H9 (cell line): ENCODE results near the gene SMCO3. TPM values are rescaled to one million over a fixed set of nuclear protein-coding genes. Genes with fewer than 3 reads are reported as not detected.

ENCODE experiments used
- DNase-seq: peaks from one replicate; pipeline ENCODE4 v3.0.0-alpha.2; 2017
- H2AFZ ChIP-seq: one replicate; pipeline ENCODE4 v1.6.1; 2013; ENCODE audit warnings: mild to moderate bottlenecking, low read length, control low read depth, moderate library complexity
- H2AK5ac ChIP-seq: 2 replicates; pipeline ENCODE4 v1.6.1; 2013; ENCODE audit warnings: low read length, control low read depth, mixed read lengths; ENCODE audit not compliant: insufficient read length
- H2BK120ac ChIP-seq: one replicate; pipeline ENCODE4 v1.6.1; 2013; ENCODE audit warnings: low read depth, mild to moderate bottlenecking, low read length, control low read depth, inconsistent platforms; ENCODE audit not compliant: poor library complexity, severe bottlenecking
- H2BK12ac ChIP-seq: 2 replicates; pipeline ENCODE4 v1.6.1; 2013; ENCODE audit warnings: low read length, control low read depth, mixed read lengths, low read depth; ENCODE audit not compliant: insufficient read length
- H2BK15ac ChIP-seq: 2 replicates; pipeline ENCODE4 v1.6.1; 2013; ENCODE audit warnings: low read depth, low read length, control low read depth
- H2BK20ac ChIP-seq: one replicate; pipeline ENCODE4 v1.6.1; 2013; ENCODE audit warnings: low read depth, mild to moderate bottlenecking, low read length, control low read depth, inconsistent platforms; ENCODE audit not compliant: poor library complexity, severe bottlenecking
- H2BK5ac ChIP-seq: 2 replicates; pipeline ENCODE4 v1.6.1; 2013; ENCODE audit warnings: low read length, control low read depth, mixed read lengths; ENCODE audit not compliant: insufficient read length
- H3K14ac ChIP-seq: 2 replicates; pipeline ENCODE4 v1.6.1; 2013; ENCODE audit warnings: low read length, control low read depth; ENCODE audit not compliant: insufficient read depth
- H3K18ac ChIP-seq: 2 replicates; pipeline ENCODE4 v1.6.1; 2013; ENCODE audit warnings: low read depth, mild to moderate bottlenecking, mixed read lengths, low read length, control low read depth; ENCODE audit not compliant: insufficient read length
- H3K23ac ChIP-seq: 2 replicates; pipeline ENCODE4 v1.6.1; 2013; ENCODE audit warnings: low read length, control low read depth, mixed read lengths, low read depth; ENCODE audit not compliant: insufficient read length
- H3K23me2 ChIP-seq: 2 replicates; pipeline ENCODE4 v1.6.1; 2013; ENCODE audit warnings: low read depth, mild to moderate bottlenecking, mixed read lengths, low read length, control low read depth; ENCODE audit not compliant: insufficient read length, poor library complexity, severe bottlenecking
- H3K27ac ChIP-seq: 2 replicates; pipeline ENCODE4 v1.5.1; 2013; ENCODE audit warnings: low read length, control low read depth, mixed read lengths, low read depth; ENCODE audit not compliant: insufficient read length
- H3K27me3 ChIP-seq: 2 replicates; pipeline ENCODE4 v1.6.1; 2013; ENCODE audit warnings: low read length, control low read depth, inconsistent platforms; ENCODE audit not compliant: insufficient read depth
- H3K4ac ChIP-seq: 2 replicates; pipeline ENCODE4 v1.6.1; 2013; ENCODE audit warnings: low read depth, mild to moderate bottlenecking, control low read depth, inconsistent platforms, low read length, moderate library complexity
- H3K4me1 ChIP-seq: 2 replicates; pipeline ENCODE4 v1.6.1; 2013; ENCODE audit warnings: low read length, control low read depth, inconsistent platforms; ENCODE audit not compliant: insufficient read depth
- H3K4me2 ChIP-seq: 2 replicates; pipeline ENCODE4 v1.6.1; 2013; ENCODE audit warnings: low read length, control low read depth, mixed read lengths; ENCODE audit not compliant: insufficient read length, insufficient read depth
- H3K56ac ChIP-seq: 2 replicates; pipeline ENCODE4 v1.6.1; 2013; ENCODE audit warnings: low read depth, mild to moderate bottlenecking, mixed read lengths, low read length, control low read depth; ENCODE audit not compliant: insufficient read length
- H3K79me1 ChIP-seq: 2 replicates; pipeline ENCODE4 v1.6.1; 2013; ENCODE audit warnings: low read depth, mild to moderate bottlenecking, moderate library complexity, low read length, control low read depth, inconsistent platforms; ENCODE audit not compliant: insufficient read depth, poor library complexity, severe bottlenecking
- H3K79me2 ChIP-seq: 2 replicates; pipeline ENCODE4 v1.6.1; 2013; ENCODE audit warnings: low read length, control low read depth, inconsistent platforms; ENCODE audit not compliant: insufficient read depth
- H3K9ac ChIP-seq: 2 replicates; pipeline ENCODE4 v1.6.1; 2013; ENCODE audit warnings: low read length, control low read depth, mixed read lengths; ENCODE audit not compliant: insufficient read length; ENCODE audit errors: extremely low read depth
- H3K9me3 ChIP-seq: one replicate; pipeline ENCODE4 v1.6.1; 2013; ENCODE audit warnings: low read depth, low read length, inconsistent platforms; ENCODE audit not compliant: control insufficient read depth
- H3T11ph ChIP-seq: one replicate; pipeline ENCODE4 v1.6.1; 2013; ENCODE audit warnings: mild to moderate bottlenecking, low read length, control low read depth, inconsistent platforms
- H4K20me1 ChIP-seq: one replicate; pipeline ENCODE4 v1.6.1; 2013; ENCODE audit not compliant: control insufficient read depth, insufficient read length, insufficient read depth
- H4K5ac ChIP-seq: 2 replicates; pipeline ENCODE4 v1.6.1; 2013; ENCODE audit warnings: low read depth, mild to moderate bottlenecking, mixed read lengths, low read length, control low read depth; ENCODE audit not compliant: insufficient read length
- H4K8ac ChIP-seq: replicated peaks from 2 replicates; pipeline ENCODE4 v1.6.1; 2013; ENCODE audit warnings: low read length, control low read depth, mixed read lengths, low read depth; ENCODE audit not compliant: insufficient read length
- H4K91ac ChIP-seq: 2 replicates; pipeline ENCODE4 v1.6.1; 2013; ENCODE audit warnings: low read depth, mild to moderate bottlenecking, moderate library complexity, mixed read lengths, low read length, control low read depth; ENCODE audit not compliant: insufficient read length
- H3K27ac Mint-ChIP-seq, 3 experiments: 2 replicates in 2 of 3; 3 replicates in 1 of 3; pipeline ENCODE4 v1.8.0; 2020 to 2021; ENCODE audit warnings: mixed read lengths in 3 of 3, mild to moderate bottlenecking in 1 of 3, moderate library complexity in 1 of 3
- H3K27me3 Mint-ChIP-seq: 2 replicates; pipeline ENCODE4 v1.8.0; 2021; ENCODE audit warnings: low read depth, mild to moderate bottlenecking, moderate library complexity, mixed read lengths
- H3K36me3 Mint-ChIP-seq, 3 experiments: 2 replicates in 2 of 3; 3 replicates in 1 of 3; pipeline ENCODE4 v1.8.0; 2020 to 2021; ENCODE audit warnings: low read depth in 3 of 3, mixed read lengths in 3 of 3; ENCODE audit not compliant: insufficient read depth in 1 of 3
- H3K4me1 Mint-ChIP-seq, 2 experiments: 2 replicates each; pipeline ENCODE4 v1.8.0; 2020; ENCODE audit warnings: mixed read lengths in 2 of 2
- H3K4me3 Mint-ChIP-seq, 2 experiments: 2 replicates in 1 of 2; 3 replicates in 1 of 2; pipeline ENCODE4 v1.8.0; 2020 to 2021; ENCODE audit warnings: mild to moderate bottlenecking in 2 of 2, mixed read lengths in 2 of 2, moderate library complexity in 1 of 2
- H3K9me3 Mint-ChIP-seq, 2 experiments: 2 replicates in 1 of 2; 3 replicates in 1 of 2; pipeline ENCODE4 v1.8.0; 2020; ENCODE audit warnings: mild to moderate bottlenecking in 2 of 2, mixed read lengths in 2 of 2, moderate library complexity in 1 of 2
- WGBS: extraction: QIAGEN DNeasy Blood & Tissue Kit; methylation state at CpG from one replicate; pipeline ENCODE4 v1.1.7; 2013; ENCODE audit warnings: missing lambda C conversion rate, low lambda C conversion rate, mixed read lengths; ENCODE audit not compliant: insufficient read length; ENCODE audit errors: extremely low coverage; 5-methylcytosine and 5-hydroxymethylcytosine counted together
- total RNA-seq: library from RNA; stranded (reverse); gene quantifications from 2 replicates; pipeline ENCODE4 v1.2.1, GENCODE V29; 2021
- TF ChIP-seq, protein P1 (sequence below): fragments of 200-600 bp; sonication (generic); conservative IDR thresholded peaks from 3 replicates; pipeline ENCODE4 v1.8.0; 2021; ENCODE audit warnings: antibody characterized with exemption, mild to moderate bottlenecking

SMCO3 gene
- total RNA-seq, 1 experiment from 2014 or later = not detected

- no peaks in the 10 kb centered on the region for H3K4me1 ChIP-seq
- H3K79me1 ChIP-seq = no peaks in the 10 kb centered on the region
- no peak overlapping the region for H3K4me2 ChIP-seq
- no CpG with 5 or more reads among the region's 4 CpGs for WGBS
- no peak overlapping the region for H3K9ac ChIP-seq
- no peak overlapping the region for H4K8ac ChIP-seq
- H3K9me3 Mint-ChIP-seq = peaks cover 7 to 9% of the 10 kb centered on the region in 2 experiments
- no peaks in the 10 kb centered on the region for H3K27me3 Mint-ChIP-seq
- no peak overlapping the region for H2BK5ac ChIP-seq
- no peaks in the 10 kb centered on the region for H3K9me3 ChIP-seq
- no peak overlapping the region for H4K91ac ChIP-seq
- no peak for DNase-seq
- H4K5ac ChIP-seq = no peak overlapping the region
- H3K27me3 ChIP-seq = no peaks in the 10 kb centered on the region
- no peak overlapping the region for H3K23ac ChIP-seq
- no peak overlapping the region for H2BK12ac ChIP-seq
- no peak overlapping the region for H2BK120ac ChIP-seq
- H3K4ac ChIP-seq = no peak overlapping the region
- no peak overlapping the region for H2BK20ac ChIP-seq
- H3K27ac ChIP-seq = no peak overlapping the region
- H3K4me1 Mint-ChIP-seq = peaks cover 7 to 8% of the 10 kb centered on the region in 2 experiments; a peak in 3 of 4 replicates
- no peak overlapping the region for H3K18ac ChIP-seq
- no peaks in the 10 kb centered on the region for H3K23me2 ChIP-seq
- peaks cover 0 to 10% (median 0%) of the 10 kb centered on the region in 3 experiments; a peak in 2 of 7 replicates for H3K36me3 Mint-ChIP-seq
- no peak overlapping the region for H3K56ac ChIP-seq
- H3K27ac Mint-ChIP-seq = no peak overlapping the region
- TF ChIP-seq, protein P1, sequence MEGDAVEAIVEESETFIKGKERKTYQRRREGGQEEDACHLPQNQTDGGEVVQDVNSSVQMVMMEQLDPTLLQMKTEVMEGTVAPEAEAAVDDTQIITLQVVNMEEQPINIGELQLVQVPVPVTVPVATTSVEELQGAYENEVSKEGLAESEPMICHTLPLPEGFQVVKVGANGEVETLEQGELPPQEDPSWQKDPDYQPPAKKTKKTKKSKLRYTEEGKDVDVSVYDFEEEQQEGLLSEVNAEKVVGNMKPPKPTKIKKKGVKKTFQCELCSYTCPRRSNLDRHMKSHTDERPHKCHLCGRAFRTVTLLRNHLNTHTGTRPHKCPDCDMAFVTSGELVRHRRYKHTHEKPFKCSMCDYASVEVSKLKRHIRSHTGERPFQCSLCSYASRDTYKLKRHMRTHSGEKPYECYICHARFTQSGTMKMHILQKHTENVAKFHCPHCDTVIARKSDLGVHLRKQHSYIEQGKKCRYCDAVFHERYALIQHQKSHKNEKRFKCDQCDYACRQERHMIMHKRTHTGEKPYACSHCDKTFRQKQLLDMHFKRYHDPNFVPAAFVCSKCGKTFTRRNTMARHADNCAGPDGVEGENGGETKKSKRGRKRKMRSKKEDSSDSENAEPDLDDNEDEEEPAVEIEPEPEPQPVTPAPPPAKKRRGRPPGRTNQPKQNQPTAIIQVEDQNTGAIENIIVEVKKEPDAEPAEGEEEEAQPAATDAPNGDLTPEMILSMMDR = no peak
- H3K14ac ChIP-seq = no peak overlapping the region
- H2AK5ac ChIP-seq = no peak overlapping the region
- no peaks in the 10 kb centered on the region for H3K79me2 ChIP-seq
- no peaks in the 10 kb centered on the region for H4K20me1 ChIP-seq
- H2AFZ ChIP-seq = no peak overlapping the region
- H3T11ph ChIP-seq = no peak overlapping the region
- no peak overlapping the region for H2BK15ac ChIP-seq
- H3K4me3 Mint-ChIP-seq = no peak overlapping the region
Measured at GRCh38 chr12:14840616-14841015, 26.6 kb upstream of the SMCO3 start.
